HG02981 (cell line): ENCODE results near the gene HEBP2.

Experiments used
- ATAC-seq: cut with Tn5 transposase; IDR thresholded peaks from one replicate; pipeline ENCODE4 v1.9.1; 2021; ENCODE audit warnings: mild to moderate bottlenecking, moderate library complexity; ENCODE audit not compliant: unreplicated experiment

HEBP2 gene

GRCh38 chr6:138451043-138451442 lies 47.0 kb downstream of the HEBP2 start:
- ATAC-seq: no peak

GRCh38 chr6:138454981-138455706 lies 51.1 kb downstream of the HEBP2 start:
- peak; percentile 33 for ATAC-seq

- peak; percentile 98 for ATAC-seq
Observed at GRCh38 chr6:138455746-138456400, 51.9 kb downstream of the HEBP2 start.

GRCh38 chr6:138456401-138456790 lies 52.4 kb downstream of the HEBP2 start:
- no peak for ATAC-seq

GRCh38 chr6:138461647-138462046 lies 57.6 kb downstream of the HEBP2 start:
- ATAC-seq: no peak

GRCh38 chr6:138464085-138464484 lies 60.1 kb downstream of the HEBP2 start:
- ATAC-seq: no peak

GRCh38 chr6:138465007-138465645 lies 61.1 kb downstream of the HEBP2 start:
- ATAC-seq: no peak

GRCh38 chr6:138467901-138468300 lies 63.9 kb downstream of the HEBP2 start:
- no peak for ATAC-seq

- ATAC-seq: no peak
Observed at GRCh38 chr6:138468320-138469015, 64.4 kb downstream of the HEBP2 start.
